ENCODE results near the gene GPC5.

DNA sequence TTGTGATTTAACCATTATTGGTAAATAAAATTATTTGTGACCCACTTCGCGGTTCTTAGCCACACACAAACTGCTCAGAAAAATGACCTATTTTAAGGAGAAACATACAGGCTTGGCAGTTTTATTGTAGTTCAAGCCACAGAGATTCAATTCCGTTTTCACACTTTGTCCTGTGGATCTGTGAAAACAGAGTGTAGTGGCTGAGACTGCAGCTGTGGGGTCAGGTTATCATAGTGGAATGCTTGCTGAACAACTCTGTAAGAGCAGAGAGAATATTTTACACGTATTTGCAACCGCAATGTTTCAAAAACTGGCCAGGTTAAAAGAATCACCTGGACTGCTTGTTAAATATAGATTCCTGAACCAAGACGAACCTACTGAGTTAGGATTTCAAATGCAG is 292.5 kb downstream of the GPC5 start:
- TF ChIP-seq ZNF282 (IDR thresholded peaks at IDR 0.05; ENCODE audit: partially characterized antibody) (no peak), SIX1 (CRISPR knock-in tag; IDR thresholded peaks at IDR 0.05; ENCODE audit: borderline replicate concordance) (no peak), ZNF331 (CRISPR knock-in tag; IDR thresholded peaks at IDR 0.05) (no peak)

All from HepG2 (cell line).